Measurements from ENCODE around the gene LARGE1. TPM values are rescaled to one million over a fixed set of nuclear protein-coding genes. Genes with fewer than 3 reads are reported as not detected.

Gene LARGE1
- total and polyA plus RNA-seq, 2 of the 4 experiments (the other 2 are of a cell fraction) = 6.2 to 12.4 TPM

- no peak overlapping the region for H2BK120ac ChIP-seq (ENCODE audit: low read depth, low read length)
- H2AFZ ChIP-seq (replicated peaks; ENCODE audit: low read length, poor library complexity) = no peak overlapping the region
- H4K8ac ChIP-seq (ENCODE audit: low read depth in 2 of 2, low read length in 2 of 2) = no peak overlapping the region
- CTCF ChIA-PET = no interaction called here
- no peak overlapping the region for H3K56ac ChIP-seq (ENCODE audit: extremely low read depth, insufficient read depth, low read length)
- H4K5ac ChIP-seq (ENCODE audit: low read depth, low read length) = no peak overlapping the region
- dilution Hi-C loops (cut with HindIII; ENCODE audit: low sequenced_read_pairs, unreplicated experiment) (no loop called here), in situ Hi-C loops (cut with MboI; ENCODE audit: low sequenced_read_pairs) (no loop called here), intact Hi-C loops (cut with micrococcal nuclease) (no loop called here)
- peaks cover 0 to 11% of the 10 kb centered on the region in 2 experiments; a peak in 3 of 4 replicates for H3K79me1 ChIP-seq (ENCODE audit: low read depth in 1 of 2, low read length in 2 of 2)
- H2BK5ac ChIP-seq (ENCODE audit: low read depth, low read length, poor library complexity, severe bottlenecking) = no peak overlapping the region
- H2AK5ac ChIP-seq (ENCODE audit: low read depth, low read length) = no peak overlapping the region
- no peak overlapping the region for H2BK15ac ChIP-seq (ENCODE audit: low read depth, low read length)
- no peak for TF ChIP-seq CEBPB (IDR thresholded peaks at IDR 0.05; ENCODE audit: low read depth, low read length)
- TF ChIP-seq ELK1 (IDR thresholded peaks at IDR 0.05; ENCODE audit: borderline replicate concordance, low read depth, low read length) = no peak
- no peak for TF ChIP-seq CHD1 (IDR thresholded peaks at IDR 0.05; ENCODE audit: low read depth, low read length)
- TF ChIP-seq MXI1 (IDR thresholded peaks at IDR 0.05; ENCODE audit: borderline replicate concordance, low read depth, low read length) = no peak
- TF ChIP-seq MAZ (IDR thresholded peaks at IDR 0.05; ENCODE audit: borderline replicate concordance, low read depth, low read length) = no peak
- no peak for TF ChIP-seq BHLHE40 (IDR thresholded peaks at IDR 0.05; ENCODE audit: low read depth, low read length)
- no peak for TF ChIP-seq RFX5 (IDR thresholded peaks at IDR 0.05; ENCODE audit: low read depth, low read length)
- TF ChIP-seq SMC3 (IDR thresholded peaks at IDR 0.05; ENCODE audit: low read depth, low read length) = no peak
- TF ChIP-seq FOS (IDR thresholded peaks at IDR 0.05; ENCODE audit: low read depth, low read length) = no peak
- H3K14ac ChIP-seq (replicated peaks; ENCODE audit: low read depth, low read length) = no peak overlapping the region
- no peaks in the 10 kb centered on the region for H3K9me3 ChIP-seq (ENCODE audit: control insufficient read depth, insufficient read depth, low read length)
- H3K27me3 ChIP-seq (ENCODE audit: control insufficient read depth, insufficient read depth, low read length) = no peaks in the 10 kb centered on the region
- H3K9me1 ChIP-seq (ENCODE audit: insufficient read depth, low read length) = peaks cover 5% of the 10 kb centered on the region; the same call in 1 of the 2 replicates
- H3K23ac ChIP-seq (ENCODE audit: low read depth, low read length) = no peak overlapping the region
- DNase-seq = no peak
- 0 out of 2 replicates have a peak, but pooled peaks cover 5% of the 10 kb centered on the region for H4K20me1 ChIP-seq (ENCODE audit: insufficient read depth, low read length)
- WGBS, 2 experiments (ENCODE audit: extremely low coverage in 2 of 2, insufficient read length in 1 of 2) = 89% methylated on average over 3 of the region's 9 CpGs; no CpG with 5 or more reads in 1 of the 2 experiments
- no peak overlapping the region for H3K4me2 ChIP-seq (ENCODE audit: low read depth, low read length)
- H3K36me3 ChIP-seq (ENCODE audit: control insufficient read depth, insufficient read depth, low read length) = no peaks in the 10 kb centered on the region
- H3K4ac ChIP-seq (ENCODE audit: low read depth, low read length) = no peak overlapping the region
- no peak overlapping the region for H2BK20ac ChIP-seq (ENCODE audit: low read depth, low read length)
- H3K4me3 ChIP-seq (ENCODE audit: insufficient read depth, low read depth, low read length) = no peak overlapping the region
- ATAC-seq (ENCODE audit: low read depth) = no peak
- no peak overlapping the region for H2AK9ac ChIP-seq (replicated peaks; ENCODE audit: low read depth, low read length, poor library complexity)
- no TSS peak for BruUV-seq (replicated peaks)
- H3K4me1 ChIP-seq (ENCODE audit: control insufficient read depth, insufficient read depth, low read length) = peaks cover 8% of the 10 kb centered on the region
- no peak overlapping the region for H3K9ac ChIP-seq (ENCODE audit: low read depth, low read length)
- no peak overlapping the region for H3K27ac ChIP-seq (ENCODE audit: insufficient read depth, low read length)
- no peak overlapping the region for H3K18ac ChIP-seq (ENCODE audit: low read depth, low read length)
- POLR2A ChIA-PET (ENCODE audit: unreplicated experiment) = no interaction called here
- no peak overlapping the region for H4K91ac ChIP-seq (ENCODE audit: insufficient read depth, low read depth, low read length)
Measured at GRCh38 chr22:33722816-33723215, 197.5 kb downstream of the LARGE1 start.

Data from IMR-90 (cell line).